GDM1 (cell line): ENCODE results near the gene CMIP.
"Not testable (repeated sequence)": the region's sequence is repeated elsewhere in the genome, so short reads cannot be mapped to it uniquely, and the experiment has no call there.

Experiments used
- DNase-seq: peaks from one replicate; lab custom pipeline; 2025; lab: John Stamatoyannopoulos, UW

The CMIP gene

GRCh38 chr16:81517629-81518438 lies 73.2 kb downstream of the CMIP start:
- DNase-seq, result no peak

GRCh38 chr16:81518439-81518757 lies 73.8 kb downstream of the CMIP start:
- DNase-seq, result no peak

GRCh38 chr16:81519301-81520150 lies 74.9 kb downstream of the CMIP start:
- DNase-seq, result no peak

GRCh38 chr16:81520151-81520470 lies 75.5 kb downstream of the CMIP start:
- no peak for DNase-seq

- DNase-seq, result no peak
Measured at GRCh38 chr16:81520560-81521135, 76.0 kb downstream of the CMIP start.

- DNase-seq, result no peak
Measured at GRCh38 chr16:81521141-81521626, 76.6 kb downstream of the CMIP start.

- DNase-seq, result no peak
Measured at GRCh38 chr16:81522108-81522701, 77.6 kb downstream of the CMIP start.

- not testable (repeated sequence) for DNase-seq
Measured at GRCh38 chr16:81522851-81523250, 78.2 kb downstream of the CMIP start.

- DNase-seq, result no peak
Measured at GRCh38 chr16:81523387-81524115, 78.9 kb downstream of the CMIP start.

- DNase-seq, result no peak
Measured at GRCh38 chr16:81524382-81524781, 79.8 kb downstream of the CMIP start.

GRCh38 chr16:81524885-81525284 lies 80.3 kb downstream of the CMIP start:
- DNase-seq, result not testable (repeated sequence)

- DNase-seq, result no peak
Measured at GRCh38 chr16:81526199-81526598, 81.6 kb downstream of the CMIP start.

GRCh38 chr16:81526935-81527334 lies 82.3 kb downstream of the CMIP start:
- DNase-seq, result no peak

GRCh38 chr16:81527477-81528178 lies 83.0 kb downstream of the CMIP start:
- no peak for DNase-seq

- DNase-seq, result no peak
Measured at GRCh38 chr16:81528256-81528655, 83.6 kb downstream of the CMIP start.

GRCh38 chr16:81530296-81530721 lies 85.7 kb downstream of the CMIP start:
- DNase-seq, result no peak

GRCh38 chr16:81530814-81531213 lies 86.2 kb downstream of the CMIP start:
- no peak for DNase-seq

- no peak for DNase-seq
Measured at GRCh38 chr16:81531419-81531821, 86.8 kb downstream of the CMIP start.

- DNase-seq, result no peak
Measured at GRCh38 chr16:81532491-81533174, 88.0 kb downstream of the CMIP start.

- DNase-seq, result no peak
Measured at GRCh38 chr16:81533175-81533507, 88.5 kb downstream of the CMIP start.
